ENCODE results near the gene POPDC2.

- TF ChIP-seq CTCF (IDR thresholded peaks at IDR 0.05; ENCODE audit: insufficient read depth, low read length) = no peak
- TF ChIP-seq POLR2AphosphoS5 (IDR thresholded peaks at IDR 0.05; ENCODE audit: low read depth) = no peak
- no peak for TF ChIP-seq GABPA (IDR thresholded peaks at IDR 0.05; ENCODE audit: low read depth)
- TF ChIP-seq REST (IDR thresholded peaks at IDR 0.05; ENCODE audit: insufficient replicate concordance, low read depth) = no peak
Measured at GRCh38 chr3:119649761-119650160, 10.6 kb downstream of the POPDC2 start.

Data from HL-60 (cell line).